Measurements from ENCODE around the gene RALB.

GRCh38 chr2:120260736-120261135 lies 8.1 kb downstream of the RALB start:
- TF ChIP-seq CTCF (IDR thresholded peaks at IDR 0.05; ENCODE audit: borderline replicate concordance, extremely low read depth, low read length, poor library complexity, severe bottlenecking) = no peak
- no peak for TF ChIP-seq EZH2 (IDR thresholded peaks at IDR 0.05; ENCODE audit: borderline replicate concordance, low read depth, low read length, severe bottlenecking)
